Measurements from ENCODE around the gene CDH15. TPM values are rescaled to one million over a fixed set of nuclear protein-coding genes. Genes with fewer than 3 reads are reported as not detected.

Gene CDH15
- total RNA-seq, 1 experiment from 2014 or later, result 1.5 TPM

- intact Hi-C loops (cut with micrococcal nuclease), result no loop called here
- Histone ChIP-seq H3K9ac (ENCODE audit: low read length) (no peak overlapping the region), H3K27me3 (ENCODE audit: low read length) (no peaks in the 10 kb centered on the region), H4K20me1 (ENCODE audit: low read length) (no peaks in the 10 kb centered on the region), H3K9me2 (replicated peaks; ENCODE audit: low read length) (no peaks in the 10 kb centered on the region), H3K9me3 (ENCODE audit: low read length) (no peaks in the 10 kb centered on the region), H2AFZ (ENCODE audit: low read length) (no peak overlapping the region), H3K4me1 (ENCODE audit: insufficient read depth, low read length) (peaks cover 9% of the 10 kb centered on the region; the same call in 1 of the 2 replicates), H3K4me2 (ENCODE audit: low read length) (no peak overlapping the region), H3F3A (ENCODE audit: low read length, unreplicated experiment) (no peaks in the 10 kb centered on the region), H3K36me3 (ENCODE audit: low read depth, low read length) (no peaks in the 10 kb centered on the region), H3K79me2 (ENCODE audit: low read length) (no peaks in the 10 kb centered on the region), H3K27ac (ENCODE audit: low read length) (no peak overlapping the region), H3K4me3 (ENCODE audit: low read length) (no peak overlapping the region)
- TF ChIP-seq CTCF (conservative IDR thresholded peaks at IDR 0.05; ENCODE audit: low read depth, low read length) (no peak), EZH2phosphoT487 (IDR thresholded peaks at IDR 0.05; ENCODE audit: borderline replicate concordance, low read length) (no peak), EZH2 (IDR thresholded peaks at IDR 0.05; ENCODE audit: low read length, unreplicated experiment) (no peak)
- ChIA-PET POLR2A (ENCODE audit: unreplicated experiment) (no interaction called here), CTCF (no interaction called here)
- DNase-seq (no peak), ATAC-seq (no peak)
- no TSS peak for BruUV-seq (replicated peaks)
These were observed 2.7 kb downstream of the CDH15 start for GRCh38 chr16:89174055-89174827.

GRCh38 chr16:89174877-89175276 is 3.3 kb downstream of the CDH15 start:
- Histone ChIP-seq H4K20me1 (ENCODE audit: low read length) (no peaks in the 10 kb centered on the region), H3K4me1 (ENCODE audit: insufficient read depth, low read length) (peaks cover 9% of the 10 kb centered on the region; the same call in 1 of the 2 replicates), H3K79me2 (ENCODE audit: low read length) (no peaks in the 10 kb centered on the region), H3F3A (ENCODE audit: low read length, unreplicated experiment) (no peaks in the 10 kb centered on the region), H3K4me3 (ENCODE audit: low read length) (no peak overlapping the region), H3K36me3 (ENCODE audit: low read depth, low read length) (no peaks in the 10 kb centered on the region), H2AFZ (ENCODE audit: low read length) (no peak overlapping the region), H3K4me2 (ENCODE audit: low read length) (no peak overlapping the region), H3K27me3 (ENCODE audit: low read length) (no peaks in the 10 kb centered on the region), H3K27ac (ENCODE audit: low read length) (no peak overlapping the region), H3K9ac (ENCODE audit: low read length) (no peak overlapping the region), H3K9me3 (ENCODE audit: low read length) (no peaks in the 10 kb centered on the region), H3K9me2 (replicated peaks; ENCODE audit: low read length) (no peaks in the 10 kb centered on the region)
- ATAC-seq (no peak), DNase-seq (no peak)
- POLR2A ChIA-PET (ENCODE audit: unreplicated experiment), result no interaction called here
- BruUV-seq (replicated peaks), result no TSS peak
- CTCF ChIA-PET, result no interaction called here
- TF ChIP-seq CTCF (conservative IDR thresholded peaks at IDR 0.05; ENCODE audit: low read depth, low read length) (no peak), EZH2phosphoT487 (IDR thresholded peaks at IDR 0.05; ENCODE audit: borderline replicate concordance, low read length) (no peak), EZH2 (IDR thresholded peaks at IDR 0.05; ENCODE audit: low read length, unreplicated experiment) (no peak)
- intact Hi-C loops (cut with micrococcal nuclease), result no loop called here
